Measurements from ENCODE around the gene CCNL2.

Gene CCNL2

GRCh38 chr1:1349256-1350012 is 49.7 kb downstream of the CCNL2 start, which contains the start of gene DVL1:
DVL1 (minus strand) TSS chr1:1349418; CDS start chr1:1349065, 353 bp downstream.
- peak within 1 kb of the TSS; percentile 75 for H3K27ac ChIP-seq (ENCODE audit: low read length)

GRCh38 chr1:1348420-1349255 is 50.5 kb downstream of the CCNL2 start:
- Histone ChIP-seq H3K4me3 (ENCODE audit: low read length) (peak overlapping the region; percentile 90), H3K27me3 (ENCODE audit: low read depth, low read length) (no peaks in the 10 kb centered on the region), H2AFZ (ENCODE audit: low read depth, low read length) (no peak overlapping the region), H3K4me2 (ENCODE audit: low read length) (peak overlapping the region; percentile 81), H4K20me1 (ENCODE audit: insufficient read depth, low read length) (peaks cover 34% of the 10 kb centered on the region; the same call in 1 of the 2 replicates), H3K4me1 (ENCODE audit: low read length) (peaks cover 19% of the 10 kb centered on the region), H3K9me3 (ENCODE audit: insufficient read depth, low read length) (no peaks in the 10 kb centered on the region), H3K36me3 (replicated peaks; ENCODE audit: low read depth, low read length) (no peaks in the 10 kb centered on the region), H3K9ac (ENCODE audit: low read length) (peak overlapping the region; percentile 82), H3K79me2 (ENCODE audit: low read length) (peaks cover 52% of the 10 kb centered on the region), H3K27ac (ENCODE audit: low read length) (no peak overlapping the region)
- no peak for TF ChIP-seq EZH2phosphoT487 (IDR thresholded peaks at IDR 0.05; ENCODE audit: low read depth)
- no peak for TF ChIP-seq CTCF (IDR thresholded peaks at IDR 0.05; ENCODE audit: low read depth, low read length)

More at GRCh38 chr1:1349256-1350012, 49.7 kb downstream of the CCNL2 start, which contains the start of gene DVL1:
- Histone ChIP-seq H3K27me3 (ENCODE audit: low read depth, low read length) (no peaks in the 10 kb centered on the region), H3K4me2 (ENCODE audit: low read length) (peak within 1 kb of the TSS; percentile 81), H3K36me3 (replicated peaks; ENCODE audit: low read depth, low read length) (no peaks in the 10 kb centered on the region), H3K79me2 (ENCODE audit: low read length) (peaks cover 45% of the 10 kb centered on the region), H4K20me1 (ENCODE audit: insufficient read depth, low read length) (peaks cover 28% of the 10 kb centered on the region; the same call in 1 of the 2 replicates), H3K4me3 (ENCODE audit: low read length) (peak within 1 kb of the TSS; percentile 99), H3K9me3 (ENCODE audit: insufficient read depth, low read length) (no peaks in the 10 kb centered on the region), H2AFZ (ENCODE audit: low read depth, low read length) (peak within 1 kb of the TSS; percentile 79; the same call in 1 of the 2 replicates), H3K4me1 (ENCODE audit: low read length) (peaks cover 19% of the 10 kb centered on the region), H3K9ac (ENCODE audit: low read length) (peak within 1 kb of the TSS; percentile 97)
- TF ChIP-seq CTCF (IDR thresholded peaks at IDR 0.05; ENCODE audit: low read depth, low read length): peak; percentile 44
- no peak for TF ChIP-seq EZH2phosphoT487 (IDR thresholded peaks at IDR 0.05; ENCODE audit: low read depth)

- no peaks in the 10 kb centered on the region for H3K27me3 ChIP-seq (ENCODE audit: low read depth, low read length)
- H3K4me2 ChIP-seq (ENCODE audit: low read length): peak overlapping the region; percentile 81
- H3K9ac ChIP-seq (ENCODE audit: low read length): peak overlapping the region; percentile 82
- no peak overlapping the region for H3K27ac ChIP-seq (ENCODE audit: low read length)
- H3K4me1 ChIP-seq (ENCODE audit: low read length): peaks cover 12% of the 10 kb centered on the region
- no peaks in the 10 kb centered on the region for H3K36me3 ChIP-seq (replicated peaks; ENCODE audit: low read depth, low read length)
- peaks cover 34% of the 10 kb centered on the region; the same call in 1 of the 2 replicates for H4K20me1 ChIP-seq (ENCODE audit: insufficient read depth, low read length)
- TF ChIP-seq CTCF (IDR thresholded peaks at IDR 0.05; ENCODE audit: low read depth, low read length) (no peak), EZH2phosphoT487 (IDR thresholded peaks at IDR 0.05; ENCODE audit: low read depth) (no peak)
- H2AFZ ChIP-seq (ENCODE audit: low read depth, low read length): no peak overlapping the region
- peak overlapping the region; percentile 90 for H3K4me3 ChIP-seq (ENCODE audit: low read length)
- H3K9me3 ChIP-seq (ENCODE audit: insufficient read depth, low read length): no peaks in the 10 kb centered on the region
- H3K79me2 ChIP-seq (ENCODE audit: low read length): peaks cover 56% of the 10 kb centered on the region
Observed at GRCh38 chr1:1347663-1348419, 51.3 kb downstream of the CCNL2 start.
